Activated T-helper 1 cell treated with Interleukin-2 at 50 U/mL for 16 hours (primary cell): ENCODE data around the gene CSN3.

Experiments
- DNase-seq: peaks from one replicate; pipeline ENCODE4 v3.0.0-alpha.2; 2020; ENCODE audit warnings: low read depth

Gene CSN3

GRCh38 chr4:70297576-70297975, 55.2 kb downstream of the CSN3 start:
- DNase-seq: no peak

- DNase-seq: no peak
Measured at GRCh38 chr4:70298051-70298450, 55.7 kb downstream of the CSN3 start.

- no peak for DNase-seq
Measured at GRCh38 chr4:70299643-70300042, 57.2 kb downstream of the CSN3 start.

- DNase-seq: no peak
Measured at GRCh38 chr4:70300215-70300614, 57.8 kb downstream of the CSN3 start.
